MV-4-11 (cell line): ENCODE results near the gene SORBS2.

Experiments used
- DNase-seq: peaks from one replicate; lab custom pipeline; 2025; lab: John Stamatoyannopoulos, UW

Gene SORBS2

DNA sequence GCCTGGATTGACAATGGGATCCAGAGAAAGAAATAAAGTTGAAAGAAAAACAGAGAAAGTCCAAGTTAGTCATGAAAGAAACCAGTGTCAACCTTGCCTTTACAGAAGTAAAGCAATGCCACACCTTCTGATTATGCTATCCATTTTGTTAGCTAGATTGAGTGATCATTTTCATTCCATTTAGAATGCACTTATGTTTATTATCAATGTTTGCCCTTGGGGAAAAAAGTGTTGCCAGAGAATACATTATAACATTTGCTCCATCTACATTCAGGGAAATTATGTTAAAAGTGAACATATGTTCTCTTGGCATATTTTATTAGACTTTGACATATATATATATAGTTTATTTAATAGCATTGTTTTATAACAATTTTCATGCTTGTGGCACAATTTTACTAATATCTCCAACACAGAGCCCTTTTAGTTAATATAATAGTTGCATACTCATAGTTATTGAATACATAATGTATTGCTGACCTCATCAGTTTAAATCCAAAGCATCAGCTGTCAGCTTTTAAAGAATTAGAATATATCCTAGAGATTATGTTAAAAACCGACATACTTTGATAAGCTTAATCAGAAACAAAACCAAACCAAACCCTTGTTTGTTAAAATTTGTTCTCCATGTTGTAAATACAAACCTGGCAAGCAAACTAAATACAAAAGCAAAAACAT is 134.2 kb downstream of the SORBS2 start:
- no peak for DNase-seq

DNA sequence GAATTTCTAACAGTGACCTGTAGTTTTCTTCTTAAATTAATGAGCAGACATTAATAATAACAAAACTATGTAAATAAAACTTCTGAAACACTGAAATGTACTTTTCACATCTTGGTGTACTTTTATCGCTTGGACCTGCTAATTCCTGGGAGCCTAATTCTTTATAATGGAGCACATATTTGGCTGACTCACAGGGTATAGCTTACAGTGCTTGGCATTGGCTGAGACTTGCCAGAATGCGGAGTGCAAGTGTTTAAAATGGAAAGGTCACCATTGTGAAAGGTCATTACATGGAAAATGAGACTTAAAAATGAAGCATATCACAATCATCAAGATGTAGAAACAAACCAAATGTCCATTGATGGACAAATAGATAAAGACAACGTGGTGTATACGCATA is 139.4 kb downstream of the SORBS2 start:
- no peak for DNase-seq

DNA sequence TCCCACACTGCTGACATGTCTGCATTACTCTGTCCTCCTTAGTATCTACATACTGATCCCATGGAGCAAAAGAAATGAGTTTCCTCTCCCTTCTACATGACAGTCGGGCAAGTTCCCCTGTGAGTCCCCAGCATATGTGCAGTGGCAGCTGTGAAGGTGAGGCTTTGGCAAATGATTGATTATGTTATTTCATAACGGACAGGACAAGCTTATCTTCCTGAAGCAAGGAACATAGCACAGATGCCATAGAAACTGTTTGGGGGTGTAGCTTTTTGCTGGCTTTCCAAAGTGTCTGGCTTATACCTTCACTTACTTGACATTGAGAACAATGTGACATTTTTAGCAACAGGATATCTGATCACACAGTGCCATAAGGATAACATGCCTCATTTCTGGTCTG is 139.8 kb downstream of the SORBS2 start:
- DNase-seq: no peak

DNA sequence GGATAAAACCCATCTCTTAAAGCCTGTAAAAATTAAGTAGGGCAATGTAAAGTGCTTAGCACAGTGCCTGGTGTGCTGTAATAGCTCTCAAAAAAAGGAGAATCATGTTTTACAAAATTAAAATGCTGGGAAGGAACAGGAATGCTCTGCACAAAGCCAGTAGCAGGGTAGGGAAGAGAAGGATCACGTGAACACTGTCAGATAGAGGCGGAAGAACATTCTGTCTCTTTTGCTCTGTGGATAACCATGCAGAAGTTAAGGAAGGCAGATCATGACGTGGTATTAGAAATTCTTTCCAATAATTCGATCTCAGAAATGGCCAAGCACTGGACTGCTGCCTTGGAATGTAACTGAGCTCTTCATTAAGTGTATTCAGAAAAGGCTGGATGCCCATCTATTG is 140.5 kb downstream of the SORBS2 start:
- no peak for DNase-seq

DNA sequence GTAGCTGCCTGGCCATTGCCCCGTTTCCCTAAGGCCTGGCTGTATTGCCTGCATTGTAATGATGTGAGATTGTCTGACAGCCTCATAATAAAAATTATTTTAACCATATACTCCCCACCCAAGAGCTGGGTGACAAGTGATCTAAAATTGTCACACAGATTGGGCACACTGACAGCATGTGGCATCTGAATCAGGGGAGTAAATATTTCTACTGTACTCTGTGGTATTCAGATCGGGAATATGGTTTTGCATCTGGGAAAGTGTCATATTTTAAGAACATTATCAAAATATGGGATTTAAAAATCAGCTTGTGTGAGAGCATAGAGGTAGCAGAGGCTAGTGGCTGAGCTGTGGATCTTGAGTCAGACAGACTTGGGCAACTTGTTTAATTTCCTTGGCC is 140.9 kb downstream of the SORBS2 start:
- DNase-seq: no peak

DNA sequence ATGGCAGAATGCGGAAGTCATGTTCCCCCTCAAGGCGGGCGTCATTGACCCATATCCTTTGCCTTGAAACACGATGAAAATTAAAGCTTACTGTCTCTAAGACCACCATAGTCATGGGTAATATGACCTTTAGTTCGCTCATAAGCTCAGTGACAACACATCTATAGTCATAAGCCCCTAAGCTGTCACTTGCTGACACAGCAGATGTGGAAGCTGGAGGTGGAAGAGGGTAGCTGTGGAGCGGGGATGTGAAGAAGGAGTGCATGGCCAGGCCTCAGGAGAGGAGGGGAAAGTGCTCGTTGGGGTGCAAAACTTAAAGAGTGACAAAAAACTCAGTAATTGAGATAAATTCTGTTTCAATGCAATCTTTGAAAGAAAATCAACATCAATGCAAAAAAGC is 142.7 kb downstream of the SORBS2 start:
- DNase-seq: no peak

DNA sequence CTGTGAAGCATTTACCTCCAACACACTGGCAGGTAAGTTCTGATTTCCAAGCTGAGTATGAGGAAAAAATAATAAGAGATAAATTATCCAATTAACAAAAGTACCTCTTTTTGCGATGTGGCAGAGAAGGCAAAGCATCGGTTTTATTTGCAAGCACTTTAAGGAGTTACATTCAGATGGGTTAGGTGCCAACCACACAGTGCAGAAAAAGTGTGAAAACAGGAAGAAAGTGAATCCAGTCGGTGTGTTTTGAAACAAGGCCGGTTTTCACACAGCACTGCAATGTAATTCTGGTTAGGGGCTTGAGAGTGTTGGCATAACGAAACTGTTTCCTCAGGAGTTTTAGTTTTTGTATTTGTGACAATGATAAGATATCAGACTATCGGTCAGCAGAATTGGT is 145.8 kb downstream of the SORBS2 start:
- DNase-seq: no peak

DNA sequence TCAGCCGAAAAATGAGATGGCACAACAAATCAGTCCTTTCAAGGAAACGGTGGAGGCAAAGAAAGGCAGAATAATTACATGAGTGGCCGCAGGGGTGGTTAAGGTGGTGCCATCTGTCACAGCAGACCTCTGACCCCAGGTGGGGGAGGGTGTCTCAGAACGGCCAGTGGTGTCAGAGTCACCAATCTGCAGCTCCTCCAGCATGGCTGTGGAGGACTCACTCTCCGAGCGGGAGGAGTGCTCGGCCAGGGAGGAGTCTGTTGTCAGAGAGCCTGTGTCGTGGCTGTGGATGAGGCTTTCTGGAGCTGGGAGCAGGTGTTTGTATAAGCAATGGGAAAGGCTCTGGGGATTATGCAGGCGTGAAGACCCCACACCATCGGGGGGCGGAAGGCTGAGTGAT is 146.3 kb downstream of the SORBS2 start:
- DNase-seq: no peak

DNA sequence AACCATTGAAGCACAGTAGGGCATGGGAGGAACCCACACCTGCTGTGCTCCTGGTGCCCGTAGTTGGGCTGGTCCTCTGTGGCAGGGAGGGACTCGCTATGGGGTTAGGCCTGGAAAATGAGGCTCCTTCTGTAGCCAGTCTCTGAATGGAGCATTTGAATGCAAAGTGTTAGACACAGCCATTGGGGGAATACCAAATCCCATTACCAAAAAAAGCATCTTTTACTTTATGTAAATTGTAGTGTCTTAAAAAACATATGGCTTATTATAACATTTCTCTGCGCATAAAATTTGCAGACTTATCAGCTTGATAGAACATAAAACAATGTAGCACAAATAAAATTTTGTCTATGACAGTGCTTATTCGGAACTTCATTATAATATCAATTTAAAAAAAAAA is 147.5 kb downstream of the SORBS2 start:
- no peak for DNase-seq

DNA sequence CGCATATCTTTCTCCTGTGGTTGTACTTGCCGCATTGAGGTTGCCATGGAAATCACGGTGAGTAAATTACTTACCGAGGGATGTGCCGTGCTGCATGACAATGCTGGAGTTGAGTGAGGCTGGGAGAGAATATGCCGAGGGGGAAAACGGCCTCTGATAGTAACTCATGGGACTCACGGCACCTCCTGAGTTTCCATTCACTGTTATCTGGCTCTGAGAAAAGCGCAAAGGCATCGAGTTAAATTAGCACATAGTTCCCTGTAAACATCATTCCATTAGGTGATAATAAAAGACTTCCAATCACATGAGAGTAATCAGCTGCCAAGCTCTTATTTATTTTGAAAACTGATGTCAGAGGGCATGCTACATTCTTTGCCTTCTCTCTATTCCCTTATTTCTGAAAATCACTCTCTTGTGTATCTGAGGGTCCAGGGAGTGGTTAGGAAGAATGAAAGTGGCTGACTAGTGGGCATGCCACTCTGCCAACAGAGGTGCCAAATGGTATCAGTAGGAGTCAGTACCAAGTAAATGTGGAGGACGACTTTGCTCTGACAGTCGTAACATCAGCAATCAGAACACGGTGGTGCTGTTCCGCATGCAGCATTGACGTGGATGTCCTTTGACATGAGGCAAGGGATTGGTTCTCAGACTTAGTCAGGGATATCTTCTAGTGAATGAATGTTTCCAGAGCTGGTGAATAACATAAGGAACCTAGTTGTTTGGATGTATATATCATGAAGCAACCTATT is 149.8 kb downstream of the SORBS2 start:
- DNase-seq: no peak

DNA sequence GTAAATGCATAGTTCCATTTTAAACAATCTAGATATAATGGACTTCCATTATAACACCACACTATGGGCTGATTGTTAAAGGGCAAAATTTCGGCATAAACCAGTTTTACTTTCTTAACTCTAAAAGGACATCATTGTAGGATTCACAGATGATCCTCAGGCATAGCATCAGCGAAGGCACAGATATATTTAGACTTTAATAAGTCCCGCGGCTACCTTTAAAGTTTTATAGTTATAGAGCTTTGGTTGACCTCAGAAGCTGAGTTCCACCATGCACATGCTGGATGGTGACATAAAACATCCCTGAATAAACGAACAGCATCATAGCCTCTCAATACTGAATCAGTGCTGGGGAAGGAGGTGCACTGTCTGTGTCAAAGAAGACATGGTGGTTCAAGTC is 151.7 kb downstream of the SORBS2 start:
- no peak for DNase-seq

DNA sequence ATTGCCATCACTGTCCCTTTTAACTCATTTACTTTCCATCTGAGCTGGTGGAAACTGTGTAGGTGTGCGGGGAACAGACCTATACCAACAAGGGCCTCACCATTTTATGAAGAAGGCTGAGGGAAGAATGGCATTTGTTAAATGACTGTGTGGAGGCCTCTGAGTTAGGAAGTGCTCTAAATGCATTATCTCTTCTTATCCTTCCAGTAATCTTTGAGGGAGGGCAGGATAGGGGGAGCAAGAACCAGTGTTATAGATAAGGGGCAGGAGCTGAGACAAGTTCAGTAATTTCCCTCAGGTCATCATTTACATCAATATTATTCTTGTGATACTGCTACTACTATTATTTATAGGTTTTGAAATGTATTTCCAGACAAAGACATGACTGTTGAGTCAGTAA is 154.3 kb downstream of the SORBS2 start:
- DNase-seq: no peak

DNA sequence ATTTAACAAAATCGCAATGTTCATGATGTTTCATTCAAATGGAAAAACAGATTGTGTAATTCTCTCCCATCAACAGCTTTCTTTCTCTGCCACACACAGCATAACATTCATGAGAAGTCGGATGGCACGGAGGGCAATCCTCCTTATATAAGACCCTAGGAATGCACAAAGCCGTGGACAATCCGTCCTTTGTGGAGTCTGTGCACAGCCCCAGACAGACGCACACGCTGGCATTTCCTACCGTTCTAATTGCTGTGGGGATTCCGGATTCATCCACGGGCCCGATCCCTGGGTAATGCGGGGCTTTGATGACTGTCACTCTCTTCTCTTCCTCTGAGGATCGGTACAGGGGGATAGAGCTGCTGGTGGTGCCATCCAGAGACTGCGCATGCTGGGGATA is 154.8 kb downstream of the SORBS2 start:
- DNase-seq: no peak

DNA sequence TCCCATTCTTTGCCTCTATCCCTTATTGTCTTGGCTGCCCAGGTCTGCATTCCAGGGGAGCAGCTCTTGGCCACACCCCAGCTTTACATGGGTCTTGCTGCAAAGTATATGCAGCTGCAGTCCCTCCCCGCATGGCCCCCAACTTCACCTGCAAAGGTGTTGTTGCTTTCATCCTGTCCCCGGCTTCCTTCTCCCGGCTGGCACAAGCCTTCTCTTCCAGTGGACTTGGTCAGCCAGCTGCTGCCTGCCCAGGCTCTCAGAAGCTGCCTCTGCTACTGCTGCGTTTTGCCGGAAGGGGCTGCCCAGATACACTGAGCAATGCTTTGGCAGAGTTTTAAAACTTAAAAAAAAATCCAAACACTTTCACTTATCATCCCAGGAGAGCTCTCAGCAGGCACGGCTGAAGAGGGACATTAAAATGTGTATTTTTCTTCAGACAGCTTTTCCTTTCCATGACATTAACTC is 155.5 kb downstream of the SORBS2 start:
- DNase-seq: no peak

DNA sequence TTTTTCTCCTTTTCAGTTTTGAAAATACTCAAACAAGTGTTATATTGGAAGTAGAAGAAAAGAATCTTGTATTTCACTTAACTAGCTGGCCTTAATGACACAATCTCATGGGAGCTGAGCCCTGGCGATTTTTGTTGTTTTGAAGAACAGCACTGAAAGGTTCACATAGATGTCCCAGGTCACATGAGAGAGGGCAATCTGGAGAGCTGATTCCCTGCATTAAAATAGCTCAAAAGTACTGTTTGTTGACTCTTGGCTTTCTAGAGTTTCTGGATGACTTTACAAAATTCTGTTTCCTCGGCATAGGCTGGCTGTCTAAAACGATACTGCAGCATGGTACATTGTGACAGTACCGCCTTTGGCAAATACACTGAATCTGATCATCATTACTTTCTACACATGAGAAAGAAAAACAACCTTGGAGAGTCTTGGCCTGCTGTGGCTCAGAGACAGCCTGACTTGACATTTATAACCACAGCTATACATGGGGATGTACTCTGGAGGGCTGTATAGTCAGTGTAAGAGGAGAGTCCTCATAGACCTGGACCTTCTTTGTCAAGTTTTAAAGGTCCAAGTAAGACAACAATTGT is 156.9 kb downstream of the SORBS2 start:
- DNase-seq: no peak

DNA sequence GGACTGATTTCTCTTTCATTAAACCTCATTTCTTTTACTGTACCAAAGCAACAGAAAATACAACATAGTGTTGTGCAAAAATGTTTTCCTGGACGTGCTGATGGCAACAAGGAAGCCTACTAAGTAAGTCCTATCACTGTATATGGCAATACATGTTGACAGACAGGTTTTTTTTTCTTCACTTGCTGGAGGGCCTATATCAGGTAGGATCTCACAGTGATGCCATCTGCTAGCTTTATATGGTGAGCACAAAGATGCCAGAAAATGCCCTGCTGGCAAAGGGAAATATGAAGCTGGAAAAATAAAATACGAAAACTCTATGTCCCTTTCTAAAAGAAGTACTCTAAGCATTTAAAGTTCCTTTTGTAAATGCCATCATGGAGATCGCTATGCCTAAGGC is 157.7 kb downstream of the SORBS2 start:
- DNase-seq: no peak

DNA sequence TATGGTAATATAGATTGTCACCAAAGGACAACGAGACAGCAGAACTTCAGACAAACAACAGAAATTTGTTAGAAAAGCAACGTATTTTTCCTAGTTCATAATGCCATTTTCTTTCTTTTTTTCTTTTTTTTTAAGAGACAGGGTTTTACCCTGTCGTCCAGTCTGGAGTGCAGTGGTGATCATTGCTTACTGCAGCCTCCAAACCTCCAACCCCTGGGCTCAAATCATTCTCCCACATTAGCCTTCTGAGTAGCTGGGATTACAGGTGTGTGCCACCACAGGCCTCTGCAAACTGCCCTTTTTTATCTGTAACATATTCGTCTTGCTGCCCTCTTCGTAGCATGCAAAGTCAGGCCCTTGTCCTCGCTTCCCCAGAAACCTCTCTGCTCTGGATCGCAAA is 160.1 kb downstream of the SORBS2 start:
- DNase-seq: no peak

DNA sequence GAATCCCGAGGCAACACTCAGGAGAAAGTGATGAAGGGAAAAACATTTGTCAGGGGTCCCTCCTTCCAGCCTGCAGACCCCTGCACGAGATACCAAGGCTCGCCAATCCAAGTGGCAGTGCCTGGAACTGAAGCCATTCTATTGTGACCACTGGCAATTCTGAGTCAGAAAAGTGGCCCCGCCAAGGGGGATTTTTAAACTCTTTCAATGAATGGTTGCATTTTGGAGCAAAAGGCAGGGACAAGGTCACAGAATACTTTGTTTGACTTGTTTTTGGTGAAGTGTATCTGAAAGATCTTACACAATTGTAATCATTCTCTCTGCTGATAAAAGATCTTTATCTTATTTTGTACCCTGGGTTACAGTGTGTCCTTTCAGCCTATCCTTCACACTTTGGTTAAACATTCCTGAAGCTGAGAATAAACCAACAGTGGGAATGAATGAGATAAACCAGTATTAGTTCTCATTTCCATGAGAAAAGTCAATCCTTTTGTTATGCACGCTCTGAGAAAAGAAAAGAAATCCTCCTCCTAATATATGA is 160.8 kb downstream of the SORBS2 start:
- no peak for DNase-seq

DNA sequence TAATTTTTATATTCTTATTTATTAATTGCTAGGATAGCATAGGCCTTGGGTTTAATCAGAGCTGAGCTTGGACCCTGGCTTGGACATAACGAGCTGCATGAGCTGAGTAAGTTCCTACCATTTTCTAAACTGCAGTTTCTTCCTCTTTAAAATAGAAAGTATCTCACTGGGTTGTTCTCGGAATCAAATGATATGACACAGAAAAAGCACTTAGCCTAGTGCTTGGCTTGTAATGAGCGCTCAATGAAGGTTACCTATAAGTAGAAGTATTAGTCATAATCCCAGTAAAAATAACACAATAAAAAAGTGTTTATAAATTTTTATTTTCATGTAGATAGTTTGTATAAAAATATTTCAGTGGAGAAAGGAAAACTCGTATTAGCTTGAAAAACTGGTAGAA is 163.4 kb downstream of the SORBS2 start:
- no peak for DNase-seq

DNA sequence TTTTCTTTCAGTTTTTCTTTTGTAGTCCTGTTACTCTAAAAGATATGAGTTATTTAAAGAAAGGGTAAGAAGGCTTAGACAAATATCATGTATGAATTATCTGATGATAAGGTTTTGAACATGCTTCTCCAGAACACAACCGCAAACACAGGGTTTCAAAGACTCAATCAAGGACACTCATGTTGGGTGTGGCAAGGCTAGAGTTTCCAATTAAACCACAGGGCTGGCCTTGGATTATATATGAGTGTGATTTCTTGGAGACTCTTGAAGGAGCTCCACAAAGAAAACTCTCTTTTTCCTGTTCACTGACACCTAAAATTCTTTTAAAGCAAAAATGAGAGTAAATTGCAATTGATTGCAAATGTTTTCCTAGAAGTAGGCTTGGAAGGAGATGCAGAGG is 166.6 kb downstream of the SORBS2 start:
- no peak for DNase-seq

DNA sequence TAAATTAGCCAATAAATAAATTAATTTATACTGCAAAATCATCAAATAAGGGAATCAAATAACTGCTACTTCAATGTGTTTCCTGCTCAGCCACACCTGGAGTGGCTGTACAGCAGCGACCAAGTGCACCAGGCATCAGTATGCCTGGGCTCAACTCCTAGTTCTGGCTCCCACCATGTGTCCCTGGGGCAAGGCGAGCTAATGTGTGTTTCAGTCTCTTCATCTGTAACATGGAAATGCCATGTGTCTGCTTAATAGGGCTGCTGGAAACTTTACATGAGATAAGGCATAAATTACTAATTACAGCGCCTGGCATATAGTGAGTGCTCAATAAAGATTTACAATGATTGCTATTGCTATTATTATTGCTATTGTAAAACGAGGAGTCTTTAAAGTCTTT is 167.6 kb downstream of the SORBS2 start:
- no peak for DNase-seq

DNA sequence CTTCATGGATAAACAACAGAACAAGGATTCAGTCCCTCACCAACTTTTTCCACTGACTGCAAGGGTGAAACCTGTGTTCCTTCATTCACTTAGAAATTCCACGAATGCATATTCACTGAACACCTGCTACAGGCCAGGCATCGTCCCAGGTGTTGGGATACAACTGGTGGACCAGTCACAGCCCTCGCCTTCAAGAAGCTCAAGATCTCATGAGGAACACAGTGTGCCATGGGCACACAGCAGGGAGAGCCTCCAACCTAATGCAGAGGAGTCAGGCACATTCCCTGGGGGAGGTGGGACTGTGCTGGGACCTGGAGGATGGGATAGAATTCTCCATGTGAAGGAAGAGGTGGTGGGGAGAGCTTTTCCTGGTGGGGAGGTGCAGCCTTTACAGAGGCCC is 169.1 kb downstream of the SORBS2 start:
- no peak for DNase-seq
